GM21526 (cell line): ENCODE results near the gene COL8A2.

ENCODE experiments used
- ATAC-seq: cut with Tn5 transposase; IDR thresholded peaks from one replicate; pipeline ENCODE4 v1.9.1; 2021; ENCODE audit warnings: moderate library complexity; ENCODE audit not compliant: unreplicated experiment, low FRiP score

Gene COL8A2

DNA sequence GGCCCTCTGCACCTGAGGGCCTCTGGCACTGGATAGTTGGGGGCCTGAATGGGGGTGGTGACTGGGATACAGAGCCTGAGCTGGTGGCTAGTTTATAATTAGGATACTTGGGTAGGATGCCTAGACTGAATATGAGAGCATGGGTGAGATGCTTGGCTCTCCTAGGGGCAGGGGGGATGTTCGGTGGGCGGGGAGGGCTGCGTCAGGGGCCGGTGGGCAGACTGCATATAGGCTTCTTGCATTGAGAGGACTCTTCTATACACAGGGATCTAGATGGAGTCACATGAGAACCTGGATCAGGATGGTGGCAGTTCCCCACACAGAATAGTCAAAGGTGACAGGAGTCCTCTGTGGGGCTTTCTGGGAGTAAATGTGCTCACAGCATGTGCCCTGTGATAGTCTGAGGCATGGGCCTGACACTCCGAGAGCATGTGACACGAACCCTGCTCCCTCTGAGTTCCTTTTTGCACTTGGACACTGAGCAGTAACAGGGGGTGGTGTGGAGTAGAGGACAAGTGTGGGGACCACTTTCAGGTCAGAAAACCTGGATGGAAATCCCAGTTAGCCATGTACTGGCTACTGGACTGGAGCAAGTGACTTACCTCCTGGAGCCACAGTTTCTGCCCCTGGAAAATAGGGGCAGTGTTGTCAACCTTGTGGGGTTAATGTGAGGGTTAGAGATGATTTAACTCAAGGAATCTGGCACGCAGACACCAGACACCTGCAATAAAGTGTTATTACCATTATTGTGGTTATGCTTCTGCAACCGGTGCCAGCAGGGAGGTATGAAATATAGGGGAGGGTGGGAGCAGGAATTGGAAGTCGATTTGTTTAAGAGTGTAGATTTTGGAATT, 33.2 kb upstream of the COL8A2 start:
- no peak for ATAC-seq

DNA sequence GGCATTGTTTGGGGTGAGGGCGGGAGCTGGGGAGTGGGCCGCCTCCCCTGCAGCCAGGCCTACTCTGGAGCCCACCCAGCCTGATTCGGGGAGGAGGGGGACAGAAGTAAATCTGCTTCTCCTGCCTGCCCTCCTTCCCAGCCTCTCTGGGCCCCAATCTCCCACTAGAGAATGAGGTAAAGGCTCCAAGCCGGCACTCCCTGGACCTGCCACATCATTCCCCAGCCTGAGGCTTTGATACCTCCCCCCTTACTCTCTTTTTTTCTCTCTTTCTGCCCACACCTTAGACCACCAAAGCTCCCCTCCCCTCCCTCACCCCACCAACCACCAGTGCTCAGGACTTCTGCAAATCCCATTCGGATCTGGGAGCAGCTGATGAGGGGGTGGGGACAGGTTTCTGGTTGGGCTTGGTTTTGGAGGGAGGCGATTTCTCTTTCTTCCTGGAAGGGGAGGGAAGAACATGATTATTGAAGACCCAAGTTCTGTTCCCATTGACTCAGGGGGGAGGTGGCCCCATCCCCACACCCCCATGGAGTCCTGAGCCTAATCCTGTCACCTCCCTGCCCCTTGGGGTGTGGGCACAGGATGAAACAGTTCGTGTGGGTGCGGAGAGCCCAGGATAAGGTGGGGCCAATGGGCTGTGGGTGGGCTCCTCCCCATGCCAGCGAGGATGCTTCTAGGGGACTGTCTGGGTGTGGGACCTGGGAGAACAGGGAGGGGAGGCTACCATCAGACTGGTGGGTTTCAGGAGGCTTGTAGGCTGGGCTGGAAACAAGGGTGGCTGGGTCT, 32.3 kb upstream of the COL8A2 start:
- ATAC-seq, result no peak

DNA sequence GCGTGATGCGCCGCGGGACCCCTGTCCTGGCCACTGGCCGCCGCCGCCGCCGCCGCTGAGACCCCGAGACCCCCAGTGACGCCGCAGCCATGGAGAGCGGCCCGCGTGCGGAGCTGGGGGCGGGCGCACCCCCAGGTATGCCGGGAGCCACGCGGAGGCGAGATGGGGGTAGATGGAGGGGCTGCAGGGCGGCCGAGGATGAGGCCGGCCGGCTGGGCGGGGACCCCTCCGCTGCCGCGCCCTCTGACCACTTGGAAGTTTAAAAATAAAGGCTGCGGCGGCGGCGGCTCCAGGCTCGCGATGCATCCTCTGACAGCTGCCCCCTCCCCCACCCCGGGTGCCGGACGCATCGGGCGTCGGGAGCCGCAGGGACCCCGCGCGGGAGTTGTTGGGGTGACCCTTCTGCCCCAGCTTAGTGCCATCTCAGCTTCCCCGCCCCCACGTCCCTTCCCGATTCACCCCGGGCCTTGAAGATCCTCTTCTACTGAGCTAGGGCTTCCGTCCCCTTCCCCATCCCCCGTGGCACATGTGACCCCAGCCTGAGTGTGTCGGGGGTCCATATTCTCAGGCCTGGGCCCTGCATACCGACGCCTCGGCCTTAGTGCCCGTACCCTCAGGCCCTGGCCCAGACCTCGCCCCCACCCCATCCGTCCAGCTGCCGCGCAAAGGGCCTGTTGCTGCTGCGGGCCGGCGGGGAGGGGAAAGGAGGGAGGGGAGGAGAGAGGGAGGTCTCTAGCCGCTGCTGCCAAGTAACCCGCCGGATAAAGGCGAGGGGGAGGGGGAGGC, 31.5 kb upstream of the COL8A2 start:
- no peak for ATAC-seq

DNA sequence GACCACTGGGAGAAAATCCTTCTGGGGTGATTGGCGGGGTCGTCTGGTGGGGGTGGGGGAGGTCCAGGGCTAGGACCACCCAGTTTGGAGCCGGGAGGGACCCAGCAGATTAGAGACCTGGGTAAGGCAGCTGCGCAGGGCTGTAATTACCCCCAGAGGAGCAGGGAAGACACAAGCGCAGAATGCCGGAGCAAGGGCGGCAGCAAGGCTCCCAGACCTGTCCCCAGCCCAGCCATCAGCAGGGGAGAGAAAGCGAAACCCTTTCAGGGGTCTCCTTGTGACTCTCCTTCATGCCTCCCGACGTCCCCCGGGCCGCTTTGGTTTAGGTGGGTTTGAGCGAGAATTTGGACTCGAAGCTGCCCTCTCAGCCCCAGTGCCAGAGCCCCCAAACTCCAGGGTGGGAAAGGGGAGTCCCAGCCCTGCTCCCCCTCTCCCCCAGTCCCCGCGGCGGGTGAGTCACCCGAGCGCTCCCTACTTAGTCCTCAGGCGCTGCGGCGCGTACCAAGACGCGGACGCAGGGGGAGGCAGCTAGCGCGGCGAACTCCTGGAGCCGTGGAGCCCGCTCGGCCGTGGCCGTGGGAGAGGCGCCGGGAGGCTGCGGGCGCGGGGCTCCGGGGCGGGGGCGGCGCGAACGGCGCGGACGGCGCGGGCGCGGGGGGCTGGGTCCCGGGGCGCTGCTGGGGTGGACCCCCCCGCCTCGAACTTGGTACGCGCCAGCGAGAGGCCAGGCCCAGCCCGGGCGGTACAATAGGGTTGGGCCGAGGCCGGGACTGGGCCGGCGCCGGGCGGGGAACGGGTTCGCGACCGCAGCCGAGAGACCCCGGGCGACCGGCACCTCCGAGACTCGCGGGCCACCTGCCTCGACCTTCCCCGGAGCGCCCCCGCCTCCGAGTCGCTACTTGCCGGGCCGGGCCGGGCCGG, 30.6 kb upstream of the COL8A2 start, which contains the start of gene MAP7D1:
MAP7D1 (plus strand) TSS at position 753 of the 921 bp plus-strand sequence. CDS start 258 bp downstream, outside the sequence.
- ATAC-seq, result peak; percentile 43

DNA sequence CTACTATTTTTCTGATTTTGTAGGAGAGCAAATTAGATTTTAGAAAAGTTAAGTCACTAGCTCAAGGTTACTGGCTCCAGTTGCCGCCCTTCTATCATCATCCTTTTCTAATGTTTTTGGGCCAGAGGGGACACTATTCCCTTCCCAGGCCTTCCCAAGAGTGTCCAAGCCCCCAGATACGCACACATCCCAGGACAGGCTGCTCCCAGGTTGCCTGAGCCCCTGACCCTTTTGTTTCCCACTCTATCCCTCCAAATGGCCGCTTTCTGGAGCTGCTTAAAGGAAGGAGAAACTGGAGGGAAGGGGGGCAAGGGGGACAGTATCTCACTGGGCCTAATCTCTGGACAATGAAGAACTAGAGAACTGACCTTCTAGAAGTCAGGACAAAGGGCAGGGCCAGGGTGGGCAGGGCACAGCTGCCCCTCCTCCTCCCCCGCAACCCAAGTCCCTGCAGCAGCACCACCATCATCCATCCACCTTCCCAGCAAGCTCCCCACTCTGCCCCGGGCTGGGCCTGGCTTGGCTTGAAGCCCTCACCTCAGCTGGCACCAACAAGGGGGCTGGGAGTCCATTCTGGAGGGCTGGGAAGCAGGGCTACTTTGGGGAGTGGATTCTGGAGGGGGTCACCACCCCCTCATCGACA, 29.9 kb upstream of the COL8A2 start:
- ATAC-seq, result no peak

DNA sequence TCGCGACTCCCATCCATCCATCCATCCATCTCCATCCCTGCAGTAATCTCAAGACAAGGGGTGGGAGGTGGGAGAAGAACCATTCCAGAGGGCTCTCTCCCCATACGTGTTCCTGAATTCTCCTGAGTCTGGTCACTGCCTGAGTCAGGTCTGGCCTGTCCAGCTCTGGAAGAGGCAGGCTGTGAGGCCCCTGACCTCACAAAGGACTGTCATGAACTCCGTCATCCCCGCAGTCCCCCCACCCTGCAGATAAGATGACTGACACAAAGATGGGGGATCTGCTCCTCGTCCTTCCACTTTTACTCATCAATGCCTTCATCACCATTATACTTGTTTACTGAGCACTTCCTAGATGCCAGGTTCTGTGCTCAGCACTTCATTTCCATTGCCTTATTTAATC, 29.3 kb upstream of the COL8A2 start:
- no peak for ATAC-seq

DNA sequence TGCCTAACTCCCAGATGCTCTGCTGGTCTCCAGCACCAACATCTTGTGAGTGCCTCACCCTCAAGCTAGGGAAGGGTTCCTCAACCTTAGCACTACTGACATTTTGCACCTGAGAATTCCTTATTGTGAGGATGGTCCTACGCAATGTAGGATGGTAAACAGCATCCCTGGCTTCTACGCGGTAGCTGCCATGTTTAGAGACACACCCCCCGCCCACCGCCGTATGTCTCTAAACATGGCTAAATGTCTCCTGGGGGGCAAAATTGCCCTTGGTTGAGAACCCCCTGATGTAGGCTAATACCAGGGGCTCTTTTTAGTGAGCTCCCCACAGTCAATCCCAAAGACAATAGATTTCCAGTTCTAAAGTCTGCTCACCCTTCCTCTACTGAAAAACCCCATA, 28.5 kb upstream of the COL8A2 start:
- ATAC-seq, result no peak

DNA sequence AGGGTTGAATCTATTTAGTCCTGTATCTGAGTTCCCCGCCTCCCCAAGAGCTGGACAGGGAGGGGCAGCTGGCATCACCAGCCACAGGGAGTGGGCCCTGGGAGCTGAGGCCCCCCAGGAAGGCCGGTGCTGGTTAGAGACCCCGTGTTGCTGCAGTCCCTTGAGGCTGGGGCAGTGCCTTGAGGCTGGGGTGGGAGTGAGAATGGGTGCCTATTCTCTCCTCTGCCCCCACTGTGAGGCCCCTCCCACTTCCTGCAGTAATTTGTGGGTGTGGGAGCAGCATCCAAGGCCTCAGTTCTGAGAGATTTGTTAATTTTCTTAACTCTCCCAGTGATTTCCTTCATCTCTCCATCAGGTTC, 26.8 kb upstream of the COL8A2 start:
- ATAC-seq, result no peak

DNA sequence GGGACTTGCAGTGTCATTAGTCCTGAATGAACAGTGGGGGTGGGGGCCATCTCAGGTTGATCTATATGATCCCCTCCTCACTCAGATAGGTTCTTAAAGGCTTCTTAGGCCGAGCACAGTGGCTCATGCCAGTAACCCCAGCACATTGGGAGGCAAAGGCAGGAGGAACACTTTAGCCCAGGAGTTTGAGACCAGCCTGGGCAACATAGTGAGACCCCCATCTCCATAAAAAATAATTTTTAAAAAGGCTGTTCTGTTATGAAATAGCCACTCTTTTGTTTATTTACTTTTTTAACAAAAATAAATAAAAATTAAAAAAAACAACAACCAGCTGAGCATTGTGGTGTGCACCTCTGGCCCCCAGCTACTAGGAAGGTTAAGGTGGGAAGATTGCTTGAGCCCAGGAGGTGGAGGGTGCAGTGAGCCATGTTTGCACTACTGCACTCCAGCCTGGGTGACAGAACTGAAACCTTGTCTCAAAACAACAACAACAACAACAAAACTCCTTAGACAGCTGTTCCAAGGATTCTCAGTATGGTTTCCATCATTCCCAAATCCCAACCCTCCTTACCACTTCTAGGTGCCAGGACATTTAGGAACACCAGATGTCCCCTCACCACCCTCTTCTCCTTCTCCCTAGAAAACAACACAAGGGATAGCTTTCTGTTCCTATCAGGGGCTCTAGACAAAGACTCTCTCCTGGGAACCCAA, 26.3 kb upstream of the COL8A2 start:
- ATAC-seq, result no peak

DNA sequence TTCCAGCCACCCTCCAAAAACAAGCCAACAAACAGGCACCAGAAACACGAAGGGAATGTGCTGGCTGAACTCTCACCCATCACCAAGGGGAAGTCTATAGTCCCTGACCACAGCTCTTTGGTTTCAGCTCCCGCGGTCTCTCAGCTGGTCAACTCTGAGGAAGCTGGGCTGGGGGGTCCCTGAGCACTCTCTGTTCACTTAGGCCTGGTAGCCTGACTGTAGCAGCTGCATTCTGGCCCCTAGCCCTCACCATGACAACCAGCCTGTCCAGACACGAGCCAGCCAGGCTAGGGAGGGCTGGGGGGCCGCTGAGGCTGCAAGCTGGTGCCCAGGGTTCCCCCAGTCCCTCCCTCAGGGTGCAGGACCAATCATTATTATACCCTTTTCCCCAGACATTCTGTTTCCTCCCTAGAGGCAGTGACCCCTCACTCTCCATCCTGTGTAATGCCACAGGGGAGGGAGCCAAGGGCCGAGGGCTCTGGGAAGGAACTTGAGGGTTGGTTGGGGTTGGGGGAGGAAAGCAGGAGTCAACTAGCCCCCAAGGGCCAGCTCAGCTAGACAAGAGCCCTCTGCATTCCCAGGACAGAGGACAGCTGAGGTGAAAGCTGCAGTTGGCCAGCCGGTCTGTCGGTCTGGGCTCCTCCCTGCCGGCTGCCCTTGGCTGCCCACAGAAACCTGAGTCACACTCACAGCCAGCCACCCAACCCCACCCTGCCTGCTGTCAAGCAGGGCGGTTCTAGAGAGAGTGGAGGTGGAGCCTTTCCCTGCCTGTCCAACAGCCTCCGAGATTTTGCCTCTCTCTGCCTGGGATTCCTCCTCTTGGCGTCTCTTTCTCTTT, 25.5 kb upstream of the COL8A2 start:
- ATAC-seq, result peak; percentile 37

DNA sequence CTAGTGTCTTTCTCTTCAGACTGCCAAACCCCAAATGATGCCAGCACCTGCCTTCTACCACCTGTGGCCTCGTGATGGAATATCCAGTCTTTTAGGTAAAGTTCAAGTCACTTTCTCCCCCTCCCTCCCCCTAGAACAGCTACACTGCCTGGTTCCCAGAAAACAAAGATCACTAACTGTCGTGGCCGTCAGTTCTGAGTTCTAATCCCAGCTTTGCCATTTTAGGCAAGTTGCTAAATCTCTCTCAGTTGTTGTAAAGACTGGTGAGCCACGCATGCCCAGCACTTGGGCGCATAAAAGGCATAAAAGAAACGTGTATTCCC, 24.9 kb upstream of the COL8A2 start:
- no peak for ATAC-seq

DNA sequence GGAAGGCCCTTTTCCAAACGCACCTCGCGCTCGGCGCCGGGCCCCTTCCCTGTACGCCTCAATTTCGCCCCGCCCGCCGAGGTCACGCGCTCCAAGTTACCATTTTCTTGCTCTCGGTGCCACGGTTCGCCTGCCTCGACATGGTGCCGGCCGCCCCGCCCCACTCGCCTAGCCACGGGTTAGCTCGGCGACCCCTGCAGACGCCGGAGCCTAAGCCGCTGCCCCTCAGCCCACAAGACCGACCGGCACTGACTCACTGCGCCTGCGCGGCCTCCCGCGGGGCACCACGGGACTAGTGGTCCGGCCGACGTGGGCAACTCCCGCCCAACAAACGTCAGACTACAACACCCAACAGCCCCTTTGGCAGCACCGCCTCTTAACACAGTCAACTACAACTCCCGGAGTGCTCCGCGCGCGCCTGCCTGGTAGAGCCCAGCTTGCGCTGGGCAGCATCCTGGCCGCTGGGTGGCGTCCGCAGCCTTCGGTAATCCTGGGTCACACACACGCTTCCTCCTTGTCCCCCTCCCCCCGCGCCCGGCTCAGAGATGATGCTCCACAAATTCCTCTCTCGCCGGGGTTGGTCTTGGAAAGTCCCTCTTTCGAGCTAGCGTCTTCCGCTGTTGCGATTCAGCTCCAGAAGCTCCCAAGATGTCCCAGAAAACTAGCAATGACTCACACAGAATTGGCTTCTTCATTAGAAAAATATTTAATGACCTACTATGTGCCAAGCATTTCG, 24.4 kb upstream of the COL8A2 start, which contains the start of gene TRAPPC3:
TRAPPC3 (minus strand) TSS at position 250 of the 736 bp plus-strand sequence; CDS start at position 142, 108 bp downstream.
- ATAC-seq, result peak; percentile 82

DNA sequence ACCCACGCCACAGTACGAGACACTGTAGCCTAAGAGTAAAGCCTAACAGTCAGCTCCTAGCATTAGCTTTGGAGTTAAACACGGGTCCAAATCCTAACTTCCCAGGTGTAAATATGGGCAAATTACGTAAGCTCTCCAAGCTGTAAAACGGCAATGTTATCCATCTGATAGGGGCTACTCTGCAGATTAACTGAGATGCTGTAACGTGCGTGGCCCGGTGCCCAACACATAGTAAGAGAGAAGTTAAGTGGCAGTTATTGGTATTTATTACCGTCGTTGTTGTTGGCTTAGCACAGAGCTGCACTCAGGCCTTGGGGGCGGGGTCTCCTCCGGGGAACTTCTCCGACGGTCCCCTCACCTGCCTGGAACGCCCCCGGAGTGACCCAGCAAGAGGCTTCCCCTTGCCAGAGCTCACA, 23.8 kb upstream of the COL8A2 start:
- no peak for ATAC-seq

DNA sequence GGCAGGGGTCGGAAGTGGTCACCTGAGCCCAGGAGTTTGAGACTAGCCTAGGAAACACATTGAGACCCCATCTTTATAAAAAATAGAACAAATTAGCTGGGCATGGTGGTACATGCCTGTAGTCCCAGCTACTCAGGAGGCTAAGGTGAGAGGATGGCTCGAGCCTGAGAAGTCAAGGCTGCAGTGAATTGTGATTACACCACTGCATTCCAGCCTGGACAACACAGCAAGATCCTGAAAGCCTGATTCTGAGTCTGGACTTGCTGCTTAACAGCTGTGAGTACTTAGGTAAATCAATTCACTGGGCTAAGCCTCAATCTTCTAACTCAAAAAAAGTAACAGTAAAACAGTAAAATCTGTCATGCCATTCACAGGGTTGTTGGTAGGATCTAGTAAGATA, 19.4 kb upstream of the COL8A2 start:
- no peak for ATAC-seq

DNA sequence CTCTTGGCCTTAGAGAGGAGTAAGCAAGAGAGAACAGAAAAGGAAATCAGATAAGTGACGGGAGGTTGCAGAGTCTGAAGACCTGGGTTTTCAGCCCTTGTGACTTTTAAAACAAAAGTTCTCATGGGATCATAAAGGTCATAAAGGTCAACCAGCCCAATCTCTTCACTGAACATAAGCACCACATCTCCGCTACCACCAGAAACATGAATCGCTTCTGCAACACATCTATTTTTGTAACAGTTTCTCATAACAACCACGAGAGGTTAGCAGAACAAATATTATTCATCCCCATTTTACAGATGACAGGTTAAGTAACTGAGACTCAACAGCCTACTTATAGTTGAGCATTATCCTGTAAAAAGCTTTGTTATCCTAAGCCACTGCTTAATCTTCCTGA, 18.4 kb upstream of the COL8A2 start:
- no peak for ATAC-seq

DNA sequence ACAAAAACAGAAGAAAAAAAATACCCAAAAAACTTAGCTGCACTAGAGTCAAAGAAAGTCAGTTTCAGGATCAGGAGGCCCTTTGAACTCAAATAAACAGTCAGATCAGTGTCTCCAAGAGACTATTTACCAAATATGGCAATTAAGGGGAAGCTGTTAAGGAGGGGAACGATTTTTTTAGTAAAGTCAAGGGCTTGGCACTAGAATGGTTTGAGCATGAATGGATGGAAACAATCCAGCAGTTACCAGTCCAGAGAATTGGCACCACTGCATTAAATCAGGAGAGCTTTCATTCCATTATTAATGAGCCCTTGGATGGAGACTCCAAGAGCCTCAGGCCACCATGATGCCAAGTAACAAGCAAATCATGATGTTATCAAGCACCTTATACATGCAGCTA, 17.1 kb upstream of the COL8A2 start:
- ATAC-seq, result no peak

DNA sequence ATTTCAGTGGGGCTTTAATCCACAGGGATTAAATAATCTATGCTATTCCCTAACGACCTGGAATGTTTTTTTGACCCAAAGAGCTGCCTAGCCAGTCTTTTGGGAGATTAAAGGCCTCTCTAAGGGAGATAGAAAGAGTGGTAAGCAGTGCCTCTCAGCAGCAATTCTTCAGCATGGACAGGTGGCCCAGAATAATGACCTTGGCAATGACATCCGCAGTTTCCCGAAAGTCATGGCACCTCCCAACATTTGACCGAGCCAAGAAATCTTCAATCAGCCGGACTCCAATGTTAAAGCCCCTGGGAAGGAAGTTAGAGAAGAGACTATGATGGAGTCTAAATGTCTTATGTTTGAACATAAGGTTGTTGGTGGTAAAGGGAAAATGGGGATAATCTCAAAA, 14.5 kb upstream of the COL8A2 start:
- ATAC-seq, result no peak
